ENCODE results near the gene TOR2A. TPM values are rescaled to one million over a fixed set of nuclear protein-coding genes. Genes with fewer than 3 reads are reported as not detected.

Gene TOR2A
- total RNA-seq, 1 donor from 2014 or later, result not detected

GRCh38 chr9:127694890-127695720 is 40.0 kb downstream of the TOR2A start:
- intact Hi-C loops (cut with DNase I), result no loop called here
- TF ChIP-seq CTCF (IDR thresholded peaks at IDR 0.05), result no peak

GRCh38 chr9:127693697-127694096 is 41.4 kb downstream of the TOR2A start:
- no peak overlapping the region for H3K27ac ChIP-seq
- no peaks in the 10 kb centered on the region for H3K27me3 ChIP-seq
- no peak overlapping the region for H3K4me3 ChIP-seq
- TF ChIP-seq CTCF (IDR thresholded peaks at IDR 0.05), result no peak
- H3K4me1 ChIP-seq, result no peaks in the 10 kb centered on the region
- intact Hi-C loops (cut with DNase I), result no loop called here
- DNase-seq (ENCODE audit: low spot score in 2 of 2), result no peak
- H3K9me3 ChIP-seq, result no peaks in the 10 kb centered on the region
- peaks cover 7 to 19% of the 10 kb centered on the region in 2 donors for H3K36me3 ChIP-seq

More at GRCh38 chr9:127694890-127695720, 40.0 kb downstream of the TOR2A start:
- Histone ChIP-seq H3K9me3 (no peaks in the 10 kb centered on the region), H3K4me1 (no peaks in the 10 kb centered on the region), H3K27ac (no peak overlapping the region), H3K36me3 (peaks cover 0 to 16% of the 10 kb centered on the region in 2 donors), H3K4me3 (no peak overlapping the region), H3K27me3 (no peaks in the 10 kb centered on the region)
- DNase-seq (ENCODE audit: low spot score in 2 of 2), result no peak

- no peak for DNase-seq (ENCODE audit: low spot score in 2 of 2)
- Histone ChIP-seq H3K27me3 (no peaks in the 10 kb centered on the region), H3K9me3 (no peaks in the 10 kb centered on the region), H3K27ac (no peak overlapping the region), H3K4me1 (no peaks in the 10 kb centered on the region), H3K36me3 (peaks cover 7 to 23% of the 10 kb centered on the region in 2 donors), H3K4me3 (no peak overlapping the region)
- no peak for TF ChIP-seq CTCF (IDR thresholded peaks at IDR 0.05)
- intact Hi-C loops (cut with DNase I), result no loop called here
These were observed 42.0 kb downstream of the TOR2A start for GRCh38 chr9:127693143-127693542.

- no peak overlapping the region for H3K27ac ChIP-seq
- TF ChIP-seq CTCF (IDR thresholded peaks at IDR 0.05), result no peak
- intact Hi-C loops (cut with DNase I), result no loop called here
- no peaks in the 10 kb centered on the region for H3K4me1 ChIP-seq
- H3K36me3 ChIP-seq, result peaks cover 7 to 32% of the 10 kb centered on the region in 2 donors
- H3K9me3 ChIP-seq, result no peaks in the 10 kb centered on the region
- no peaks in the 10 kb centered on the region for H3K27me3 ChIP-seq
- DNase-seq (ENCODE audit: low spot score in 2 of 2), result no peak
- no peak overlapping the region for H3K4me3 ChIP-seq
These were observed 43.0 kb downstream of the TOR2A start for GRCh38 chr9:127692071-127692470.

- Histone ChIP-seq H3K27me3 (no peaks in the 10 kb centered on the region), H3K4me3 (no peak overlapping the region), H3K9me3 (no peaks in the 10 kb centered on the region), H3K27ac (no peak overlapping the region), H3K36me3 (peaks cover 7 to 41% of the 10 kb centered on the region in 2 donors), H3K4me1 (no peaks in the 10 kb centered on the region)
- intact Hi-C loops (cut with DNase I), result no loop called here
- TF ChIP-seq CTCF (IDR thresholded peaks at IDR 0.05), result no peak
- no peak for DNase-seq (ENCODE audit: low spot score in 2 of 2)
These were observed 44.4 kb downstream of the TOR2A start for GRCh38 chr9:127690735-127691134.
